IMR-90 (cell line): ENCODE measurements around the gene COG4. TPM values are rescaled to one million over a fixed set of nuclear protein-coding genes. Genes with fewer than 3 reads are reported as not detected.

Experiments used
- ATAC-seq: fragments of 200-7000 bp; cut with Tn5 transposase; 2 replicates; pipeline ENCODE4 v1.9.1; 2020; ENCODE audit warnings: low read depth, mild to moderate bottlenecking, moderate library complexity
- BruUV-seq: library from RNA; stranded (reverse); fragments of 400-500 nt; replicated peaks from 2 replicates; lab custom pipeline; 2021; lab: Mats Ljungman, UMichigan
- CTCF ChIA-PET: fragments of 300-600 bp; formaldehyde crosslinking; extraction: SDS; loops from one replicate; lab custom pipeline; 2021; ENCODE audit warnings: antibody characterized with exemption; lab: Yijun Ruan, JAX
- POLR2A ChIA-PET: fragments of 300-600 bp; sonication (Branson Sonifier 250); formaldehyde crosslinking; loops from one replicate; lab custom pipeline; 2022; ENCODE audit warnings: antibody characterized with exemption; ENCODE audit not compliant: unreplicated experiment; lab: Charles Lee
- DNase-seq: peaks from one replicate; pipeline ENCODE4 v3.0.0; 2013
- H2AFZ ChIP-seq: replicated peaks from 2 replicates; pipeline ENCODE3; 2013; ENCODE audit warnings: low read length, mild to moderate bottlenecking; ENCODE audit not compliant: poor library complexity
- H2AK5ac ChIP-seq: 2 replicates; pipeline ENCODE4 v1.6.1; 2013; ENCODE audit warnings: low read depth, low read length, inconsistent platforms
- H2AK9ac ChIP-seq: replicated peaks from 2 replicates; pipeline ENCODE3; 2013; ENCODE audit warnings: mild to moderate bottlenecking, low read depth, low read length, moderate library complexity; ENCODE audit not compliant: poor library complexity
- H2BK120ac ChIP-seq: 2 replicates; pipeline ENCODE4 v1.6.1; 2013; ENCODE audit warnings: low read depth, low read length, inconsistent platforms
- H2BK15ac ChIP-seq: 3 replicates; pipeline ENCODE4 v1.6.1; 2013; ENCODE audit warnings: low read depth, low read length, inconsistent platforms
- H2BK20ac ChIP-seq: 2 replicates; pipeline ENCODE4 v1.6.1; 2013; ENCODE audit warnings: low read depth, mild to moderate bottlenecking, inconsistent platforms, low read length, moderate library complexity
- H2BK5ac ChIP-seq: 2 replicates; pipeline ENCODE4 v1.6.1; 2013; ENCODE audit warnings: mild to moderate bottlenecking, low read depth, low read length, inconsistent platforms; ENCODE audit not compliant: poor library complexity, severe bottlenecking
- H3K14ac ChIP-seq: replicated peaks from 2 replicates; pipeline ENCODE4 v1.6.1; 2013; ENCODE audit warnings: low read depth, low read length, inconsistent platforms
- H3K18ac ChIP-seq: 2 replicates; pipeline ENCODE4 v1.6.1; 2013; ENCODE audit warnings: low read depth, low read length, control low read depth
- H3K23ac ChIP-seq: 2 replicates; pipeline ENCODE4 v1.6.1; 2013; ENCODE audit warnings: low read depth, low read length, inconsistent platforms
- H3K27ac ChIP-seq: 2 replicates; pipeline ENCODE4 v1.5.1; 2013; ENCODE audit warnings: mild to moderate bottlenecking, control low read depth, low read length; ENCODE audit not compliant: insufficient read depth
- H3K27me3 ChIP-seq: 2 replicates; pipeline ENCODE4 v1.6.1; 2013; ENCODE audit warnings: low read length; ENCODE audit not compliant: control insufficient read depth, insufficient read depth
- H3K36me3 ChIP-seq: 2 replicates; pipeline ENCODE4 v1.6.1; 2013; ENCODE audit warnings: low read length, mixed read lengths; ENCODE audit not compliant: control insufficient read depth, insufficient read depth
- H3K4ac ChIP-seq: 2 replicates; pipeline ENCODE4 v1.6.1; 2013; ENCODE audit warnings: low read depth, low read length, inconsistent platforms
- H3K4me1 ChIP-seq: 2 replicates; pipeline ENCODE4 v1.6.1; 2013; ENCODE audit warnings: low read length, mixed read lengths; ENCODE audit not compliant: control insufficient read depth, insufficient read depth
- H3K4me2 ChIP-seq: 2 replicates; pipeline ENCODE4 v1.6.1; 2013; ENCODE audit warnings: low read depth, mild to moderate bottlenecking, control low read depth, low read length, moderate library complexity
- H3K4me3 ChIP-seq: 2 replicates; pipeline ENCODE4 v1.5.1; 2013; ENCODE audit warnings: low read depth, mild to moderate bottlenecking, control low read depth, low read length, moderate library complexity; ENCODE audit not compliant: insufficient read depth
- H3K56ac ChIP-seq: 2 replicates; pipeline ENCODE4 v1.6.1; 2013; ENCODE audit warnings: low read length, inconsistent platforms; ENCODE audit not compliant: insufficient read depth; ENCODE audit errors: extremely low read depth
- H3K79me1 ChIP-seq, 2 experiments: 2 replicates each; pipeline ENCODE4 v1.6.1; 2013; ENCODE audit warnings: low read length in 2 of 2, inconsistent platforms in 1 of 2, low read depth in 1 of 2
- H3K9ac ChIP-seq: 2 replicates; pipeline ENCODE4 v1.6.1; 2013; ENCODE audit warnings: low read depth, low read length, control low read depth
- H3K9me1 ChIP-seq: 2 replicates; pipeline ENCODE4 v1.6.1; 2013; ENCODE audit warnings: low read length, inconsistent platforms; ENCODE audit not compliant: insufficient read depth
- H3K9me3 ChIP-seq: 2 replicates; pipeline ENCODE4 v1.6.1; 2013; ENCODE audit warnings: low read length; ENCODE audit not compliant: control insufficient read depth, insufficient read depth
- H4K20me1 ChIP-seq: 2 replicates; pipeline ENCODE4 v1.6.1; 2013; ENCODE audit warnings: low read length, inconsistent platforms; ENCODE audit not compliant: insufficient read depth
- H4K5ac ChIP-seq: 2 replicates; pipeline ENCODE4 v1.6.1; 2013; ENCODE audit warnings: mild to moderate bottlenecking, low read depth, low read length, control low read depth
- H4K8ac ChIP-seq, 2 experiments: 2 replicates each; pipeline ENCODE4 v1.6.1; 2013; ENCODE audit warnings: low read depth in 2 of 2, low read length in 2 of 2, control low read depth in 1 of 2, inconsistent platforms in 1 of 2
- H4K91ac ChIP-seq: 2 replicates; pipeline ENCODE4 v1.6.1; 2013; ENCODE audit warnings: low read depth, low read length, inconsistent platforms; ENCODE audit not compliant: insufficient read depth
- BHLHE40 ChIP-seq: fragments of 150-350 bp; IDR thresholded peaks from 2 replicates; pipeline ENCODE4 v1.6.1; 2016; ENCODE audit warnings: mild to moderate bottlenecking, low read depth, low read length
- CHD1 ChIP-seq: IDR thresholded peaks from 2 replicates; pipeline ENCODE4 v1.6.1; 2012; ENCODE audit warnings: low read depth, low read length, improper control_type of control experiment
- FOS ChIP-seq: fragments of 150-350 bp; IDR thresholded peaks from 2 replicates; pipeline ENCODE4 v1.6.1; 2016; ENCODE audit warnings: low read depth, low read length
- MAZ ChIP-seq: IDR thresholded peaks from 2 replicates; pipeline ENCODE4 v1.6.1; 2012; ENCODE audit warnings: low read depth, mild to moderate bottlenecking, low read length, improper control_type of control experiment, moderate library complexity, borderline replicate concordance
- MXI1 ChIP-seq: IDR thresholded peaks from 2 replicates; pipeline ENCODE4 v1.6.1; 2012; ENCODE audit warnings: low read depth, mild to moderate bottlenecking, low read length, moderate library complexity, borderline replicate concordance
- POLR2A ChIP-seq: IDR thresholded peaks from 2 replicates; pipeline ENCODE4 v1.6.1; 2012; ENCODE audit warnings: mild to moderate bottlenecking, low read depth, low read length
- RAD21 ChIP-seq: IDR thresholded peaks from 2 replicates; pipeline ENCODE4 v1.6.1; 2012; ENCODE audit warnings: low read length, improper control_type of control experiment
- RCOR1 ChIP-seq: IDR thresholded peaks from 2 replicates; pipeline ENCODE4 v1.6.1; 2012; ENCODE audit warnings: mild to moderate bottlenecking, low read length, improper control_type of control experiment; ENCODE audit not compliant: insufficient replicate concordance
- RFX5 ChIP-seq: IDR thresholded peaks from 2 replicates; pipeline ENCODE4 v1.8.0; 2012; ENCODE audit warnings: low read depth, mild to moderate bottlenecking, low read length, moderate library complexity
- WGBS, 2 experiments: methylation state at CpG; one replicate each; pipeline versions ENCODE4 v1.1.5 to v1.1.7; 2013; ENCODE audit warnings: missing lambda C conversion rate in 2 of 2; ENCODE audit not compliant: insufficient read length in 1 of 2; ENCODE audit errors: extremely low coverage in 2 of 2; 5-methylcytosine and 5-hydroxymethylcytosine counted together
- dilution Hi-C: fragments of 300-500 bp; cut with HindIII; formaldehyde crosslinking; loops from one replicate; pipeline ENCODE4 v1.14.3; 2018; ENCODE audit warnings: low sequenced_read_pairs; ENCODE audit not compliant: unreplicated experiment
- in situ Hi-C: fragments of 300-500 bp; cut with MboI; formaldehyde crosslinking; loops from 3 replicates; pipeline ENCODE4 v1.14.3; 2019; ENCODE audit warnings: low sequenced_read_pairs, inconsistent platforms, mixed read lengths
- intact Hi-C: fragments of 100-400 bp; cut with micrococcal nuclease; formaldehyde crosslinking; loops from 2 replicates; pipeline ENCODE4 v1.10.0; 2022
- polyA plus RNA-seq, 3 experiments: library from polyadenylated mRNA; depleted of rRNA; stranded (reverse); fragments of >200 nt; gene quantifications; 2 replicates each; pipeline ENCODE4 v1.2.3, GENCODE V29; 2012; ENCODE audit warnings: low replicate concordance in 1 of 3
- total RNA-seq: library from RNA; depleted of rRNA; stranded (reverse); fragments of >200 nt; gene quantifications from 2 replicates; pipeline ENCODE4 v1.2.3, GENCODE V29; 2012
- TF ChIP-seq, protein P1 (sequence below): fragments of 150-350 bp; IDR thresholded peaks from 2 replicates; pipeline ENCODE4 v1.6.1; 2016; ENCODE audit warnings: low read depth, mild to moderate bottlenecking, low read length, moderate library complexity, borderline replicate concordance
- TF ChIP-seq, protein P2 (sequence below): fragments of 150-350 bp; IDR thresholded peaks from 2 replicates; pipeline ENCODE4 v1.6.1; 2017; ENCODE audit warnings: mild to moderate bottlenecking, antibody characterized with exemption, low read length, low read depth

The COG4 gene
- total and polyA plus RNA-seq, 2 of the 4 experiments (the other 2 are of a cell fraction) = 47.5 to 96.1 TPM

DNA sequence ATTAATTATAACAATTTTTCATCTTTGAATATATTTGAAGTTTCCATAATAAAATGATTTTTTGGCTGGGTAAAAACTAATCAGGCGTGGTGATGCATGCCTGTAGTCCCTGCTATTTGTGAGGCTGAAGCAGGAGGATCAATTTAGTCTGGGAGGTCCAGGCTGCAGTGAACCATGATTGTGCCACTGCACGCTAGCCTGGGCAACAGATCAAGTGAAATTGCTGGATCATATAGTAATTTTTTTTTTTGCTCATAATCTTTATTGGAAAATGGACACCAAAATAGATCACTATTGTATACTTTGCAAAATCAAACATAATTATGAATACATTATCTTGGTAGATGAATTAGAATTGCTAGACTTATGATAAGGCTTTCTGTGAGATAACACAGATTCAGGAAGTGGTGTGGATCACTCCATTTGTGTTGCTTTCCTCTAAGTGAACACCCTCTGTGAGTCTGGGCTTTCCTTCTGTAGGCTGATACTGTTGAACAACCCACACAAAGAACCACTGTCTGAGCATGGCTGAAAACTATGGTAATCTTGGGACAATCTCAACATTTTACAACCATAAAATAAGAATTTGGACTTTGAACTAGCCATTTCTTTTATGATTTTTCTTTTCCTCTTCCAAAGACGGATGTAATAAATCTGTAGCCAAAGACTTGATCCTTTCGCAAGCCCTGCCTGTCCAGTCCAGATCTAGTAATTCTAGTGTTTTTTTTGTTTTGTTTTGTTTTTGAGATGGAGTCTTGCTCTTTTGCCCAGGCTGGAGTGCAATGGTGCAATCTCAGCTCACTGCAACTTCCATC is 78.9 kb downstream of the COG4 start (continued):
- TF ChIP-seq, protein P1, sequence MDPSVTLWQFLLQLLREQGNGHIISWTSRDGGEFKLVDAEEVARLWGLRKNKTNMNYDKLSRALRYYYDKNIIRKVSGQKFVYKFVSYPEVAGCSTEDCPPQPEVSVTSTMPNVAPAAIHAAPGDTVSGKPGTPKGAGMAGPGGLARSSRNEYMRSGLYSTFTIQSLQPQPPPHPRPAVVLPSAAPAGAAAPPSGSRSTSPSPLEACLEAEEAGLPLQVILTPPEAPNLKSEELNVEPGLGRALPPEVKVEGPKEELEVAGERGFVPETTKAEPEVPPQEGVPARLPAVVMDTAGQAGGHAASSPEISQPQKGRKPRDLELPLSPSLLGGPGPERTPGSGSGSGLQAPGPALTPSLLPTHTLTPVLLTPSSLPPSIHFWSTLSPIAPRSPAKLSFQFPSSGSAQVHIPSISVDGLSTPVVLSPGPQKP = no peak

DNA sequence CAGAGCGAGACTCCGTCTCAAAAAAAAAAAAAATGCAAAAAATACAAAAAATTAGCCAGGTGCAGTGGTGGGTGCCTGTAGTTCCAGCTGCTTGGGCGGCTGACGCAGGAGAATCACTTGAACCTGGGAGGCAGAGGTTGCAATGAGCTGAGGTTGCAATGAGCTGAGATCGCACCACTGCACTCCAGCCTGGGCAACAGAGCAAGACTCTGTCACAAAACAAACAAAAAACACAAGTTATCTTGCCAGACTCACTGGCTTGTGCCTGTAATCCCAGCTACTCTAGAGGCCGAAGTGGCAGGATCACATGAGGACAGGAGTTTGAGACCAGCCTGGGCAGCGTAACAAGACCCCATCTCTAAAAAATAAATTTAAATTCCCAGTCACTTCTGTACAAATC is 81.0 kb downstream of the COG4 start:
- Histone ChIP-seq H3K4me3 (no peak overlapping the region), H2BK120ac (no peak overlapping the region), H3K27ac (no peak overlapping the region), H3K9ac (no peak overlapping the region), H4K91ac (no peak overlapping the region), H4K8ac (no peak overlapping the region), H3K4ac (no peak overlapping the region), H2AFZ (no peak overlapping the region), H3K27me3 (no peaks in the 10 kb centered on the region), H4K20me1 (peaks cover 10% of the 10 kb centered on the region), H3K79me1 (peaks cover 3 to 19% of the 10 kb centered on the region in 2 experiments; a peak in 3 of 4 replicates), H2BK5ac (no peak overlapping the region), H3K18ac (no peak overlapping the region), H3K4me2 (no peak overlapping the region), H2AK5ac (no peak overlapping the region), H3K14ac (no peak overlapping the region), H2AK9ac (no peak overlapping the region), H4K5ac (no peak overlapping the region), H3K56ac (no peak overlapping the region), H2BK15ac (no peak overlapping the region), H3K4me1 (peaks cover 4% of the 10 kb centered on the region; the same call in 1 of the 2 replicates), H3K23ac (no peak overlapping the region), H3K36me3 (no peaks in the 10 kb centered on the region), H3K9me3 (no peaks in the 10 kb centered on the region), H2BK20ac (no peak overlapping the region), H3K9me1 (0 out of 2 replicates have a peak, but pooled peaks cover 3% of the 10 kb centered on the region)
- ATAC-seq (no peak), DNase-seq (no peak)
- in situ Hi-C loops = no loop called here
- no CpG with 5 or more reads among the region's 7 CpGs for WGBS, 2 experiments
- intact Hi-C loops = no loop called here
- CTCF ChIA-PET = no interaction called here
- BruUV-seq = no TSS peak
- dilution Hi-C loops = no loop called here
- POLR2A ChIA-PET = interaction anchor here (0.6 kb wide), 1 partner anchor 11 kb away, joined by 22 read pairs; no protein-coding TSS in a partner anchor
- no peak for TF ChIP-seq RAD21
- TF ChIP-seq, protein P1 = no peak
- TF ChIP-seq POLR2A = no peak
- TF ChIP-seq MAZ = no peak
- TF ChIP-seq RCOR1 = no peak
- no peak for TF ChIP-seq MXI1
- TF ChIP-seq, protein P2, sequence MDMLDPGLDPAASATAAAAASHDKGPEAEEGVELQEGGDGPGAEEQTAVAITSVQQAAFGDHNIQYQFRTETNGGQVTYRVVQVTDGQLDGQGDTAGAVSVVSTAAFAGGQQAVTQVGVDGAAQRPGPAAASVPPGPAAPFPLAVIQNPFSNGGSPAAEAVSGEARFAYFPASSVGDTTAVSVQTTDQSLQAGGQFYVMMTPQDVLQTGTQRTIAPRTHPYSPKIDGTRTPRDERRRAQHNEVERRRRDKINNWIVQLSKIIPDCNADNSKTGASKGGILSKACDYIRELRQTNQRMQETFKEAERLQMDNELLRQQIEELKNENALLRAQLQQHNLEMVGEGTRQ = no peak
- TF ChIP-seq FOS = no peak
- no peak for TF ChIP-seq RFX5
- TF ChIP-seq BHLHE40 = no peak
- no peak for TF ChIP-seq CHD1
